Ammon's horn (tissue), 1 donor: ENCODE measurements around the gene NT5M.
A peak's percentile ranks its signal among the peaks of the same experiment; 100 is the strongest.

ENCODE experiments used
- DNase-seq: peaks from one replicate; pipeline ENCODE4 v3.0.0-alpha.2; 2016; ENCODE audit warnings: low spot score

The NT5M gene

GRCh38 chr17:17355426-17355825 lies 52.3 kb downstream of the NT5M start:
- no peak for DNase-seq

DNA sequence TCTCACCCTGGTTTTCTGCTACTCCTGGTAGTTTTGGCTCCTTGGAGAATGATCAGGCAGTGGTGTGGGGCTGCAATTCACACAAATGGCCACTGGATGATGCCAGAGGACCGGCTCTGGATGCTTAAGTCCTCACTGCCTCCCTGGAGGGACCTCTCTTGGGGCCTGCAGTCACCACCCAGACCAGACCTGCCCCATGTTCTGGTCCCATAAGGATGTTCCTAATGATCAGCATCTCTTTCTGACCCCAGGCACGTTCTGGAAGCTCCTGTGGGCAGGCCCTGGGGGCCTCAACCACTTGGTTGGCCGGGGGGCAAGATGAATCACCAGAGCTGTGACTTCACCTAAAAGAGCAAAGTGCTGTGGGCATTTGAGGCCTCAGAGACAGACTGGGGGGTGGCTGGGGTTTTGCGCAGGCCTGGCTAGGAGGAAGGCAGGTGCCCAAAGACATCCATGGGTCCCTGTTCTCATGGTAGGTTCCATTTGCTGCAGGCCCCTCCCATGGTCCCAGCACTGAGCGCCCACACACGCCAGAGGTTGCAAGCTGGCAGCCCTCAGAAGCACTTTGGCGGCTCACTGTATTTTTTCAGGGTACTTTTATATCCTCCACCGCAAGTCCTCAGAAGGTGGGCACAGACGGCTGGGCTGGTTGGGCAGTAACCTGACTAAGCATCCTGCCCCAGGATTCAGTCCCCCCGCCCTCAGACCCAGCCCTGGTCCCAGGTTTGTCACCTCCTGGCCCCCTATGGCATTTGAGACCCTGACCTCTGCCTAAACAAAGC lies 53.2 kb downstream of the NT5M start:
- DNase-seq = peak; percentile 95

- DNase-seq = no peak
Observed at GRCh38 chr17:17356931-17357270, 53.7 kb downstream of the NT5M start.

DNA sequence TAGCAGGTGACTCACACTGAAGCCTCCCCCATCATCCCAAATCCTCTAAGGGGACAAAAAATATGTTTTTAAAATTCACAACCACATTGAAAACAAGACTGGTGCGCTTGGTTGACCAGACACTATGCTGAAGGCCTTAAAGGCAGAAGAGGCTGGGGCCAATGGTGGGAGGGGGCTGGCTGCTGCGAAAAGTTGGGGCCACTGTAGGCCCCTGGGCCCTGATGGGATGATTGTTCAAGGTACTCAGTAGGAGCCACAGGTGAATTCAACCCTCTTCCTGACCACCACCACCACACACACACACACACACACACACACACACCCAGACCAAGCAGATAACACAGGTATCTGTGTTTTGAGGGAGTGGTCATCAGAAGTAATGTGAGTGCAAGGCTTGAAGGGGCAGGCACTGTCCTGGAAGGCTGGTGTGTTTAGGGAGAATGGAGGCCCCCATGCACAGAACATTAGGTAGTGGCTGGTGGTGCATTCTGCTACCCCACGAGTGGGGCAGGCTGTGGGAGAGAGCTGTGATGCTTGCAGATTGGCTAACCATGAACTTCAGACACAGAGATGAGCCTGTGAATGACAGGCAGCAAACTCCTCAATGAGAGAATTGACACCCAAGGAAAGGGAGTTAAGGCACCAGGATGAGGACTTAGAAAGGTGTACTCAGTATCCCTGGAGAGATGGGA lies 55.0 kb downstream of the NT5M start:
- DNase-seq = no peak

DNA sequence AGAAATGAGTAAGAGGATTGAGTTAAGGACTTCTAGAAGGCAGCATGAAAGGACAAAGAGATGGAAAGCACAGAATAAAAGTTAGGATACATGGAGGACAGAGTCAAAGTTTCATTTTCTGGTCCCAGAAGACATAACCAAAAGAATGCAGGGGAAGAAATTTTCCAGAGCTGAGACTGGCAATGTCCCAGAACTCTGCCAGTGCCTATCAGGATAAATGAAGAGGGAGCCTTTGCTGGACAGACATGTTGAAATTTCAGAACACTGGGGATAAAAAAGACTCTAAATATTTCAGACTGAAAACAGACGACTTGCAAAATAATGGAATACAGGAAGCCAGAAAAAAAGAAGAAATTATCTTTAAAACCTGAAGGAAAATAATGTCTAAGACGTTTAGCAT lies 55.7 kb downstream of the NT5M start:
- DNase-seq = no peak

DNA sequence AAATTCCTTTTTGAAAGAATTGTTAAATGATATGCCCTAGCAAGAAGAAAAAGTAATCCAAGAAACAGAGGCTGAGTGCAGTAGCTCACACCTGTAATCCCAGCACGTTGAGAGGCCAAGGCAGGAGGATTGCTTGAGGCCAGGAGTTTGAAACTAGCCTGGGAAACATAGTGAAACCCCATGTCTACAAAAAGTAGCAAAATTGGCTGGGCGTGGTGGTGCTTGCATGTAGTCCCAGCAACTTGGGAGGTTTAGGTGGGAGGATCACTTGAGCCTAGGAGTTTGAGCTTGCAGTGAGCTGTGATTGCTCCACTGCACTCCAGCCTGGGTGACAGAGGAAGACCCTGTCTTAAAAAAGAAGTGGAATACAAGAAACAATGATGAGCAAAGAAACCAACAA lies 56.1 kb downstream of the NT5M start:
- DNase-seq = no peak

GRCh38 chr17:17360087-17360730 lies 57.0 kb downstream of the NT5M start:
- no peak for DNase-seq

GRCh38 chr17:17361543-17361866 lies 58.3 kb downstream of the NT5M start:
- no peak for DNase-seq

GRCh38 chr17:17361867-17362539 lies 58.8 kb downstream of the NT5M start:
- DNase-seq = no peak

DNA sequence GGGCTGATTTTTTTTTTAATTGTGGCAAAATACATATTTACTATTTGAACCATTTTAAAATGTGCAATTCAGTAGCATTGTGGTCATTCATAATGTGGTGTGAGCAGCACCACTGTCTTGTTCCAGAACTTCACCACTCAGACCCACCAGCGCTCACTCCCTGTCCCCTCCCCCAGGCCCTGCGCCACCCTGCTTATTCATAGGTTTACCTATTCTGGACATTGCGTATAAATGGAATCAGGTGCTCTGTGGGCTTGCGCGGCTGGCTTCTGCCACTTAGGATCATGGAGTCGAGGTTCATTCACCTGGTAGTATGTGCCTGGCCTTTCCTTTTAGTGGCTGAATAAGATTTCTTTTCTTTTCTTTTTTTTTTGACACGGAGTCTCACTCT lies 59.4 kb downstream of the NT5M start:
- DNase-seq = no peak

DNA sequence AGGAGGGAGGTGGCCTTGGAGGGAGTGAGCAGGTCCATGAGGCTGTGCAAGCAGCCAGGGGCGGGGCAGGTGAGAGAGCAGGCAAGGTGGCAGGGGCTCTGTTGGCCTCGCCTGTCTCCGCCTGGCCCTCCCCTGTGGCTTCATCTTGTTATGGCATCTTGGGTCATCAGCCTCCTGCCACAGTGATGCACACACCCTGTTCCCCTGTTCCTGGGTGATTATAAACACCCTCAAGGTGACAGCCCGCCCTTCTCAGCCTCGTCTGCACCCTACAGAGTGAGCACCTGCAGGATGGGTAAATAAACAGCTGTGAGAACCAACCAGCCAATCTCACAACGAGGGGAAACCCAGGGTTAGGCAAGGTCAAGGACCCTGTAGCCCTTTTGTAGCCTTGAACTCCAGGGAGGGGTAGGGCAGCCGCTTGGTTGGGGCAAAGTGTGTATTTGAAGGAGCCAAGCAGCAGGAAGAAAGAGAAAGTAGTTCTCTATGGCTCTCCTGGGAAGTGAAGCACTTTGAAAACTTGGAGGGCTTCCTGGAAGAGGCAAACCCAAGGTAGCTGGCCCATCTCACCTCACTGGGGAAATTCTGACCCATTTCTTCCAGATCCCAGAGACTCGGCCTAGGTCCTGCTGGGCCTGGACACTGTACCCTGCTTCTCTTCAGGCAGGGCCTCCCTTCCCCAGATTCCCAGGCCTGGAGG lies 60.6 kb downstream of the NT5M start:
- DNase-seq = no peak

GRCh38 chr17:17364338-17364667 lies 61.1 kb downstream of the NT5M start:
- DNase-seq = no peak

- DNase-seq = no peak
Observed at GRCh38 chr17:17365476-17366110, 62.4 kb downstream of the NT5M start.

GRCh38 chr17:17366235-17366634 lies 63.1 kb downstream of the NT5M start:
- no peak for DNase-seq

DNA sequence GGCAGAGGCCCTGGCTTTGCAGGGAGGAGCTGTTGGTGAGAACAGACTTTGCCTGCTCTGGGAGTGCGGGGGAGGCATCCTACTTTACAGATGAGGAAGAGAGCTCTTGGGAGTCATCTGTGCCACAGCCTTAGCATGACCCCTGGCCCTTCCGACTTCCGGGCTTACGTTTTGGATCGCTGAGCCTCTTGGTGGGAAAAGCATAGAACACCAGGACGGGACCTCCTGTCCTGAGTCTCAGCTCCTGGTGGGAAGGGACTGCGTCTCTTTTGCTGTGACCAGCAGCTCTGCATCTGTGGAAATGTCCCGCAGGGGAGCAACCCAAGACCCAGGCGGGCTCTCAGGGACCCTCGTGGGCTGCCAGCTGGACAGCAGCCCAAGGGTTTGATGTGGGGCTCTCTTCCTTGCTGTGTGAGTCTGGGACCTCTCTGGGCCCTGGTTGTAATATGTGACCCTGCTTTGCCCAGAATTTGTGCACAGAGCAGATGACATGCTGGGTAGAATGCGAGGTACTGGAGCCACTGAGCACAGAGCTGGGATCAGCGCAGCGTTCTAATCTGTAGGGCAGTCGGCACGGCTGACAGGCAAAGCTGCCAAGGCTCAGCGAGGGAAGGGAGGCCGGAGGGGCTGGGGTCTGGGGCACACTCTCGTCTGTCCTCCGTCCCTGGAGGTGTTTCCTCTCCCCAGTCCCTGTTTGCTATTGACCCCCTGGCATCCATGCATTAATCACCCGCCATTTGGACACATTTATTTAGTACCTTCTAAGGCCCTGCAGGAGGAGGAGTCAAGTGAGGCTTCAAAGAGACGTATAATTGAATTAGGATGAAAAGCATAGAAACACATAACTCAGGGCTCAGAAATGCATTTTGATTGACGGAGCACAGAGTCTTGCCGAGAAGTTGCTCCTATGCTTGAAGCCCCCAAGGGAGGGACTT lies 64.0 kb downstream of the NT5M start:
- no peak for DNase-seq

DNA sequence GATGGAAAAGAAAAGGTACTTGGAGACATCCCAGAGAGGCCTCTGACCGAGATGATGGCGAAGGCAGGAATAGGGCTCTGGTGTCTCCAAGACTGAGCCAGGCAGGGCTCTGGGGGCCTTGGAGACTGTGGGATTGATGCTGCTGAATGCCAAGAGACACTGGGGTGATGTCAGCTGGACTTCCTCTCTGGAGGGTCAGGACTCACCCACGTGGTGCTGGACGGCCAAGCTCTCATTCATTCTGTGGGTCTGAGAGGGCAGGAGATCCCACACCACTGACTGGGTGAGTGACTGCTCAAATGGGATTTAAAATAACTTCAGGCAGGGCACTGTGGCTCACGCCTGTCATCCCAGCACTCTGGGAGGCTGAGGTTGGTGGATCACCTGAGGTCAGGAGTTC lies 64.8 kb downstream of the NT5M start:
- no peak for DNase-seq

GRCh38 chr17:17370711-17371110 lies 67.5 kb downstream of the NT5M start:
- no peak for DNase-seq

GRCh38 chr17:17372856-17373520 lies 69.8 kb downstream of the NT5M start:
- no peak for DNase-seq

DNA sequence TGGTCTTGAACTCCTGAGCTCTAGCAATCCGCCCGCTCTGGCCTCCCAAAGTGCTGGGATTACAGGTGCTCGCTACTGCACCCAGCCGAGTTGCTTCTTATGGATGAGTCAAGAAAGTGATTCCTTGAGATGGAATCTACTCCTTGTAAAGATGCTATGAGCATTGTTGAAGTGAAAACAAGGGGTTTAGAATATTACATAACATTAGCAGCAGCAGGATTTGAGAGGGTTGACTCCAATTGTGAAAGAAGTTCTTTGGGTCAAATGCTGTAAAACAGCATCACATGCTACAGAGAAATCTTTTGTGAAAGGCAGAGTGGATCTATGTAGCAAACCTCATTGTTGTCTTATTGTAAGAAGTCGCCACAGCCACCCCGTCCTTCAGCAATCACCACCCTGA lies 72.7 kb downstream of the NT5M start:
- DNase-seq = no peak

- DNase-seq = no peak
Observed at GRCh38 chr17:17376362-17376761, 73.2 kb downstream of the NT5M start.
